ENCODE measurements around the gene EPHA7. TPM values are rescaled to one million over a fixed set of nuclear protein-coding genes. Genes with fewer than 3 reads are reported as not detected.

The EPHA7 gene
- total RNA-seq, 1 donor from 2014 or later = 80.7 TPM

- no peaks in the 10 kb centered on the region for H4K20me1 ChIP-seq (ENCODE audit: low read depth)
- no peaks in the 10 kb centered on the region for H3K9me3 ChIP-seq (ENCODE audit: low read depth)
- Mint-ChIP-seq H3K36me3 (peaks cover 6% of the 10 kb centered on the region), H3K27ac (no peak overlapping the region), H3K4me1 (peaks cover 6% of the 10 kb centered on the region), H3K9me3 (no peaks in the 10 kb centered on the region), H3K4me3 (no peak overlapping the region), H3K27me3 (ENCODE audit: insufficient read depth, low read depth) (no peaks in the 10 kb centered on the region)
- DNase-seq (ENCODE audit: low spot score) = no peak
- TF ChIP-seq EZH2 (IDR thresholded peaks at IDR 0.05) (no peak), EZH2phosphoT487 (IDR thresholded peaks at IDR 0.05) (no peak), CTCF (IDR thresholded peaks at IDR 0.05) (no peak)
- no peak overlapping the region for H3K9ac ChIP-seq
- no peaks in the 10 kb centered on the region for H3F3A ChIP-seq (ENCODE audit: low read depth)
- no peak overlapping the region for H3K4me2 ChIP-seq
- H3K27me3 ChIP-seq = no peaks in the 10 kb centered on the region
- H3K4me1 ChIP-seq = no peaks in the 10 kb centered on the region
- H2AFZ ChIP-seq (replicated peaks) = no peak overlapping the region
- H3K4me3 ChIP-seq = no peak overlapping the region
- no peaks in the 10 kb centered on the region for H3K36me3 ChIP-seq
- H3K27ac ChIP-seq = no peak overlapping the region
- H3K79me2 ChIP-seq (ENCODE audit: low read depth) = peaks cover 31% of the 10 kb centered on the region
Measured at GRCh38 chr6:93293460-93293859, 125.9 kb downstream of the EPHA7 start.

- peaks cover 3% of the 10 kb centered on the region for H3K9me3 Mint-ChIP-seq
- H3K4me1 Mint-ChIP-seq = peaks cover 4% of the 10 kb centered on the region
- Histone ChIP-seq H3K4me1 (peaks cover 3% of the 10 kb centered on the region), H3K9me3 (ENCODE audit: low read depth) (no peaks in the 10 kb centered on the region), H3K9ac (no peak overlapping the region), H2AFZ (replicated peaks) (no peak overlapping the region), H4K20me1 (ENCODE audit: low read depth) (no peaks in the 10 kb centered on the region), H3K4me2 (no peak overlapping the region), H3F3A (ENCODE audit: low read depth) (no peaks in the 10 kb centered on the region), H3K4me3 (no peak overlapping the region), H3K36me3 (peaks cover 5% of the 10 kb centered on the region), H3K27ac (no peak overlapping the region), H3K27me3 (no peaks in the 10 kb centered on the region), H3K79me2 (ENCODE audit: low read depth) (peaks cover 49% of the 10 kb centered on the region)
- peaks cover 10% of the 10 kb centered on the region for H3K36me3 Mint-ChIP-seq
- TF ChIP-seq CTCF (IDR thresholded peaks at IDR 0.05) (no peak), EZH2 (IDR thresholded peaks at IDR 0.05) (no peak), EZH2phosphoT487 (IDR thresholded peaks at IDR 0.05) (no peak)
- no peak overlapping the region for H3K4me3 Mint-ChIP-seq
- H3K27me3 Mint-ChIP-seq (ENCODE audit: insufficient read depth, low read depth) = no peaks in the 10 kb centered on the region
- no peak for DNase-seq (ENCODE audit: low spot score)
- H3K27ac Mint-ChIP-seq = no peak overlapping the region
Measured at GRCh38 chr6:93282521-93283031, 136.8 kb downstream of the EPHA7 start.

- TF ChIP-seq EZH2phosphoT487 (IDR thresholded peaks at IDR 0.05) = no peak
- no peak for TF ChIP-seq CTCF (IDR thresholded peaks at IDR 0.05)
- no peak for TF ChIP-seq EZH2 (IDR thresholded peaks at IDR 0.05)
- Histone ChIP-seq H3K27me3 (no peaks in the 10 kb centered on the region), H4K20me1 (ENCODE audit: low read depth) (no peaks in the 10 kb centered on the region), H3K27ac (no peak overlapping the region), H3K79me2 (ENCODE audit: low read depth) (peaks cover 51% of the 10 kb centered on the region), H3F3A (ENCODE audit: low read depth) (no peaks in the 10 kb centered on the region), H2AFZ (replicated peaks) (no peak overlapping the region), H3K4me1 (peaks cover 11% of the 10 kb centered on the region), H3K4me3 (no peak overlapping the region), H3K4me2 (no peak overlapping the region), H3K9me3 (ENCODE audit: low read depth) (no peaks in the 10 kb centered on the region), H3K36me3 (no peaks in the 10 kb centered on the region), H3K9ac (no peak overlapping the region)
- Mint-ChIP-seq H3K4me3 (no peak overlapping the region), H3K27me3 (ENCODE audit: insufficient read depth, low read depth) (no peaks in the 10 kb centered on the region), H3K36me3 (peaks cover under 1% of the 10 kb centered on the region), H3K27ac (no peak overlapping the region), H3K4me1 (peaks cover 10% of the 10 kb centered on the region), H3K9me3 (no peaks in the 10 kb centered on the region)
- no peak for DNase-seq (ENCODE audit: low spot score)
Measured at GRCh38 chr6:93278241-93278640, 141.1 kb downstream of the EPHA7 start.

Data from neural progenitor cell (in vitro differentiated cells).